H1 (cell line): ENCODE data around the gene CXCL14. TPM values are rescaled to one million over a fixed set of nuclear protein-coding genes. Genes with fewer than 3 reads are reported as not detected.

ENCODE experiments used
- CBX8 ChIP-seq: fragments of 300-800, 300-1000 bp; sonication (generic); IDR thresholded peaks from 2 replicates; pipeline ENCODE4 v1.7.1; 2016; ENCODE audit warnings: low read depth, low read length, borderline replicate concordance
- CHD7 ChIP-seq: fragments of 300-600 bp; sonication (generic); IDR thresholded peaks from 2 replicates; pipeline ENCODE4 v1.7.1; 2012; ENCODE audit warnings: low read length, moderate library complexity, mild to moderate bottlenecking, inconsistent platforms; ENCODE audit not compliant: insufficient replicate concordance
- EP300 ChIP-seq, 2 experiments: IDR thresholded peaks; 1 replicate in 1 of 2; 2 replicates in 1 of 2; pipeline ENCODE4 v1.6.1; 2011 to 2012; ENCODE audit warnings: low read depth in 2 of 2, low read length in 2 of 2, mild to moderate bottlenecking in 2 of 2, borderline replicate concordance in 1 of 2, inconsistent platforms in 1 of 2, moderate library complexity in 1 of 2
- EZH2 ChIP-seq: fragments of 200-600 bp; sonication (generic); IDR thresholded peaks from 2 replicates; pipeline ENCODE4 v1.7.1; 2012; ENCODE audit warnings: low read depth, mild to moderate bottlenecking, moderate library complexity, low read length, inconsistent platforms; ENCODE audit not compliant: severe bottlenecking
- HDAC6 ChIP-seq: IDR thresholded peaks from one replicate; pipeline ENCODE4 v1.7.1; 2012; ENCODE audit warnings: low read depth, mild to moderate bottlenecking, inconsistent platforms, low read length, moderate library complexity
- KDM5A ChIP-seq: fragments of 200-600 bp; IDR thresholded peaks from 2 replicates; pipeline ENCODE4 v1.7.1; 2012; ENCODE audit warnings: mild to moderate bottlenecking, low read length, inconsistent platforms, mixed read lengths
- NANOG ChIP-seq: IDR thresholded peaks from 2 replicates; pipeline ENCODE4 v1.6.1; 2011; ENCODE audit warnings: low read length, low read depth, mild to moderate bottlenecking, inconsistent platforms; ENCODE audit not compliant: insufficient read depth, poor library complexity, severe bottlenecking
- POU5F1 ChIP-seq: IDR thresholded peaks from 2 replicates; pipeline ENCODE4 v1.6.1; 2011; ENCODE audit warnings: low read depth, mild to moderate bottlenecking, low read length, moderate library complexity
- TBP ChIP-seq: IDR thresholded peaks from 2 replicates; pipeline ENCODE4 v1.6.1; 2011; ENCODE audit warnings: low read depth, low read length, improper control_type of control experiment
- polyA plus RNA-seq, 7 experiments: library from polyadenylated mRNA; depleted of rRNA in 3 of 7; stranded (reverse) in 5 of 7; unstranded in 2 of 7; fragments of >200 nt in 5 of 7; fragments of 200-250 nt in 2 of 7; gene quantifications; 1 replicate in 5 of 7; 2 replicates in 1 of 7; 4 replicates in 1 of 7; pipeline versions ENCODE4 v1.2.1 to v1.2.3, GENCODE V29; 2011 to 2013; ENCODE audit warnings: missing spikeins in 2 of 7, mixed read lengths in 2 of 7
- total RNA-seq: library from RNA; stranded (reverse); fragmentation: NEBNext Ultra II Directional; extraction: Animal tissue kit (Norgen Biotek cat#: 25700); gene quantifications from 2 replicates; pipeline ENCODE4 v1.2.1, GENCODE V29; 2021

CXCL14 gene
- total and polyA plus RNA-seq, 2 of the 8 experiments (the other 6 are each of a cell fraction or from before 2014, with no cell fraction given): 1.5 to 1.8 TPM

GRCh38 chr5:135566422-135567400 lies 12.1 kb downstream of the CXCL14 start (continued):
- TF ChIP-seq CHD7 (no peak), EP300 (IDR thresholded peaks at IDR 0.05; ENCODE audit: borderline replicate concordance in 1 of 2, low read depth in 2 of 2, low read length in 2 of 2) (no peak), HDAC6 (no peak), KDM5A (no peak), POU5F1 (no peak), TBP (no peak), EZH2 (no peak), NANOG (no peak), CBX8 (no peak)
